PFSK-1 (cell line): ENCODE results near the gene TNC.

ENCODE experiments used
- POLR2AphosphoS5 ChIP-seq: IDR thresholded peaks from 2 replicates; pipeline ENCODE4 v1.6.1; 2012; ENCODE audit warnings: low read depth, mild to moderate bottlenecking, control low read depth, low read length, moderate library complexity
- TAF1 ChIP-seq: IDR thresholded peaks from 2 replicates; pipeline ENCODE4 v1.6.1; 2012; ENCODE audit warnings: low read length, control low read depth, borderline replicate concordance; ENCODE audit not compliant: insufficient read depth
- TF ChIP-seq, protein P1 (sequence below), 2 experiments: IDR thresholded peaks; 2 replicates each; pipeline versions ENCODE4 v1.6.1 to v1.8.0; 2011 to 2012; ENCODE audit warnings: low read depth in 2 of 2, low read length in 2 of 2, control low read depth in 1 of 2, inconsistent platforms in 1 of 2, mild to moderate bottlenecking in 1 of 2, moderate library complexity in 1 of 2; ENCODE audit not compliant: insufficient read depth in 1 of 2

GRCh38 chr9:115107701-115108100 lies 10.3 kb downstream of the TNC start:
- TF ChIP-seq, protein P1, sequence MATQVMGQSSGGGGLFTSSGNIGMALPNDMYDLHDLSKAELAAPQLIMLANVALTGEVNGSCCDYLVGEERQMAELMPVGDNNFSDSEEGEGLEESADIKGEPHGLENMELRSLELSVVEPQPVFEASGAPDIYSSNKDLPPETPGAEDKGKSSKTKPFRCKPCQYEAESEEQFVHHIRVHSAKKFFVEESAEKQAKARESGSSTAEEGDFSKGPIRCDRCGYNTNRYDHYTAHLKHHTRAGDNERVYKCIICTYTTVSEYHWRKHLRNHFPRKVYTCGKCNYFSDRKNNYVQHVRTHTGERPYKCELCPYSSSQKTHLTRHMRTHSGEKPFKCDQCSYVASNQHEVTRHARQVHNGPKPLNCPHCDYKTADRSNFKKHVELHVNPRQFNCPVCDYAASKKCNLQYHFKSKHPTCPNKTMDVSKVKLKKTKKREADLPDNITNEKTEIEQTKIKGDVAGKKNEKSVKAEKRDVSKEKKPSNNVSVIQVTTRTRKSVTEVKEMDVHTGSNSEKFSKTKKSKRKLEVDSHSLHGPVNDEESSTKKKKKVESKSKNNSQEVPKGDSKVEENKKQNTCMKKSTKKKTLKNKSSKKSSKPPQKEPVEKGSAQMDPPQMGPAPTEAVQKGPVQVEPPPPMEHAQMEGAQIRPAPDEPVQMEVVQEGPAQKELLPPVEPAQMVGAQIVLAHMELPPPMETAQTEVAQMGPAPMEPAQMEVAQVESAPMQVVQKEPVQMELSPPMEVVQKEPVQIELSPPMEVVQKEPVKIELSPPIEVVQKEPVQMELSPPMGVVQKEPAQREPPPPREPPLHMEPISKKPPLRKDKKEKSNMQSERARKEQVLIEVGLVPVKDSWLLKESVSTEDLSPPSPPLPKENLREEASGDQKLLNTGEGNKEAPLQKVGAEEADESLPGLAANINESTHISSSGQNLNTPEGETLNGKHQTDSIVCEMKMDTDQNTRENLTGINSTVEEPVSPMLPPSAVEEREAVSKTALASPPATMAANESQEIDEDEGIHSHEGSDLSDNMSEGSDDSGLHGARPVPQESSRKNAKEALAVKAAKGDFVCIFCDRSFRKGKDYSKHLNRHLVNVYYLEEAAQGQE (IDR thresholded peaks at IDR 0.05; ENCODE audit: insufficient read depth in 1 of 2, low read depth in 2 of 2, low read length in 2 of 2): no peak
- TF ChIP-seq POLR2AphosphoS5: no peak
- TF ChIP-seq TAF1: no peak
